Right kidney (tissue), 1 donor: ENCODE results near the gene PTAFR.
A peak's percentile ranks its signal among the peaks of the same experiment; 100 is the strongest.

Experiments used
- DNase-seq: peaks from one replicate; pipeline ENCODE4 v3.0.0-alpha.2; 2016

The PTAFR gene

DNA sequence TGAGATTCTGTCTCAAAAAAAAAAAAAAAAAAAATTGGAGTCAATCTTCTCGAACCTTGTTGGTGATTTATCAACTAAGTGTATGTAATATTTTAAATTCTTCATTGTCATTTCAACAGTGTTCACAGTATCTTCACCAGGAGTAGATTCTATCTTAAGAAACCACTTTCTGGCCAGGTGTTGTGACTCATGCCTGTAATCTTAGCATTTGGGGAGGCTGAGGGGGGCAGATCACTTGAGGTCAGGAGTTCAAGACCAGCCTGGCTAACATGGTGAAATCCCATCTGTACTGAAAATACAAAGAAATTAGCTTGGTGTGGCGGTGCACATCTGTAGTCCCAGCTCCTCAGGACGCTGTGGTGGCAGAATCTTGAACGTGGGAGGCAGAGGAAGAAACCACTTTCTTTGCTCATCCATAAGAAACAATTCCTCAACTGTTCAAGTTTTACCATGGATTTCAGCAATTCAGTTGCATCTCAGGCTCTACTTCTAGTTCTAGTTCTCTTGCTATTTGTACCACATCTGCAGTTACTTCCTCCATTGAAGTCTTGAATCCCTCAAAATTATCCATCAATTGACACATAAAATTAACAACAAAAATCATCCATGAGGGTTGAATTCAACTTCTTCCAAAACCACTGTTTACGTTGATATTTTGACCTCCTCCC, 57.7 kb downstream of the PTAFR start:
- DNase-seq, result no peak

DNA sequence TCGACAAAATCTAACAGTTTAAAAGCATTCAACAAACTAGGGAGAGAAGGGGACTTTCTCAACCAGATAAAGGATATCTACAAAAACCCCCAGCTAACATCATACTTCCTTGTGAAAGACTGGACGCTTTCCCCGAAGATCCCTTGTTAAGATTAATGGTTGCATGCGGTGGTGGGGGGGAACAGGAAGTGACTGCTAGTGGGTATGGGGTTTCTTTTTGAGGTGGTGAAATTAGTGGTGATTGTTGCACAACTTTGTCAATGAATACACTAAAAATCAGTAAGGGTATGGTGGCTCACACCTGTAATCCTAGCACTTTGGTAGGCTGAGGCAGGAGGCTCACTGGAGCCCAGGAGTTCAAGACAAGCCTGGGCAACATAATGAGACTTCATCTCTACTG, 61.2 kb downstream of the PTAFR start:
- DNase-seq, result no peak

DNA sequence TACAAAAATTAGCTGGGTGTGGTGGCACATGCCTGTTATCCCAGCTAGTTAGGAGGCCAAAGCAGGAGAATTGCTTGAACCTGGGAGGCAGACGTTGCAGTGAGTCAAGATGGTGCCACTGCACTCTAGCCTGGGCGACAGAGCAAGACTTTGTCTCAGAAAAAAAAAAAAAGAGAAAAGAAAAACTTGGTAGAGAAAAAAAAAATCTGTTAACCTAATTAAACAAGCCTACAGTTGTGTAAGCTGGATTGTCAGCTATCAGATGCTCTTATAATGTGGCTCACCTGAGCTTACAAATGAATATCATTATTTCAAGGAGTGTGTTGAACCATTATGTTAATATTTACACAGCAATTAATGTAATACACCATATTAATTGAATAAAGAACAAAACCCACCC, 61.6 kb downstream of the PTAFR start:
- DNase-seq, result no peak

DNA sequence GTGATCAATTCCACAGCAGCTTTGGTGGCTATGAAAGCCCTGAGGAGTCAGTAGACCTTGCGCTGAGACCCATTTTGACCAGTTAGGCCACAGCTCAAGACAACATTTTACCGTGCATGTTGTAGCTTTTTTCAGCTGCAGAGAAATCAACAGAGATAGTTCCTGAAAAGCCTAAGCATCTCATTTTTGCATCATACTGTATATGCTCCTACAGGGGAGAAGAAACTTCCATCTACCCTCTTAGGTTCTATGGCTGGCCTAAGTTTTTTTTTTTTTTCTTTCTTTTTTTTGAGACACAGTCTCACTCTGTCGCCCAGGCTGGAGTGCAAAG, 63.3 kb downstream of the PTAFR start:
- no peak for DNase-seq

GRCh38 chr1:28112388-28113241, 63.9 kb downstream of the PTAFR start:
- no peak for DNase-seq

DNA sequence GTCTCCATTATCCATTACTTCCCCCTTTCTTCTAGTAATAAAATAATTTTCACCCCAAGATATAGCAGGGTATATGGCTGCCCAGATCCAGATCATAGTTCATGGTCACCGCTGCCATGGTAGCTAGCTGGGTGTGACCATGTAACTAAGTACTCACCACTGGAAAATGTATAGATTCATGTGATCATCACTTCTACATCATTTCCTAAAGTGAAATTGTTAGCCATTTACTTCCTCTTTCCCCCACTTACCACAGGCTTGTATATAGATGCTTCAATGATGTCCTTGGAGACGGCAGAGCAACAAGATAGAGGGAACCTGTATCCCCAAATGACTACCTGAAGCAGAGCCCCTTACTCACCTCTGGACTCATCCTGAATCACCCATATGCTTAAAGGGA, 65.3 kb downstream of the PTAFR start:
- DNase-seq, result no peak

GRCh38 chr1:28110555-28110954, 65.9 kb downstream of the PTAFR start:
- no peak for DNase-seq

GRCh38 chr1:28109639-28110038, 66.9 kb downstream of the PTAFR start:
- no peak for DNase-seq

DNA sequence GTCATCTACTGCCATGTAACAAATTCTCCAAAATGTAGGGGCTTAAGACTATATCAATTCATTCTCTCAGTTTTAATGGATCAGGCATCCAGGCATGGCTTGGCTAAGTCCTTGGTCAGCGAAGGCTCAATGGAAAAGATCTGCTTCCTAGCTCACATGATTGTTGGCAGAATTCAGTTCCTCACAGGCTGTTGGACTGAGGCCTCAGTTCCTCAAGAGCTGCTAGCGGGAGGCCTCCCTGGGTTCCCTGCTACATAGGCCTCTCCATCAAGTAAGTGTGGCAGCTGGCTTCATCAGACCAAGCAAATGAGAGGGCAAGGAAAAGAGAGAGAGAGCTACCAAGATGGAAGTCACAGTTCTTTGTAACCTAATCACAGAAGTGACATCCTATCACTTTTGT, 68.5 kb downstream of the PTAFR start:
- no peak for DNase-seq

- DNase-seq, result peak; percentile 35
Observed at GRCh38 chr1:28104866-28105467, 71.5 kb downstream of the PTAFR start.

DNA sequence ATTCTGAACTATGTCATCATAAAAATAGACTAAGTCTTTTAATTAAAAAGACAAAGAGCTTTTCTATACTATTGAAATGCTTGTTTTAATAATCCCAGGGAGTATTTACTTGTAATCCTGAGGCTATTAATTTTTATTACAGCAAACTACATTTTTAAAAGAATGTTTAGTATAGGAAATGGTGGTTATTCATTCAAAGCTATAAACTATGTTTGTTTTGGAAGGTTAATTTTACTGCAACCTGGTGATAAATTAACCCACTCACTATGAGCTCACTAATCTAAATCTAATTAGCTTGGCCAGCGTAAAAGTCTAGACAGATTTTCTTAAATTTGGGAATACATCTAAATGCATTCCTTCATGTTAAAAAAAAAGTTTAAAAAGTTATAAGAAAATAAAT, 74.3 kb downstream of the PTAFR start:
- DNase-seq, result no peak

DNA sequence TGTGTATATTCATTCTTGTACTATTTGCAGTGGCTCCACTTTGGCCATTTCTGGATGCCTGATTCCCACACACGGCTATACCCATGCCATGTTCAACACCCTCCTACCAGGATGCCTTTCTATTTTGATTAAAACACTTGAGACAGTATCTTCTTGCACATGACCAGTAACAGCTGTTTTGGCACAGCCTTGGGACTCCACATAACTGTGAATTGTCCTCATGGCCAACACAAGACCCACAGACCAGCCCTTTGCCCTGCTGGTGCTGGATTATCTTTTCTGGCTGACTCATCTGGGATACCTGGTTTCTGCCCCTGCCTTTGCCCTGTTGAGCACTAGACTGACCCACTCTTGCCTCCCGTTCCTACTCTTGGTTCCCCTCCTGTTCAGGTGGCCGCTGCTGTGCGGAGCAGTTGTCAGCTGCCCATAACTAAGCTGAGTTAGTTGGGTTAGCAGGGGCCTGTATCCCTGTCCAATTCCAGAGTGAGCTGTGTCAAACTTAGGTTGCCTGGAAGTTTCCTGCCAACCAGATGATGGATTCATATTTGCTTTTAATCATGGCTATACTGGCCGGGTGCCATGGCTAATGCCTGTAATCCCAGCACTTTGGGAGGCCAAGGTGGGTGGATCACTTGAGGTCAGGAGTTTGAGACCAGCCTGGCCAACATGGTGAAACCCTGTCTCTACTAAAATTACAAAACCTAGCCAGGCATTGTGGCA, 77.3 kb downstream of the PTAFR start:
- no peak for DNase-seq
